Parathyroid adenoma (tissue), 2 donors: ENCODE measurements around the gene ICAM1.
A peak's percentile ranks its signal among the peaks of the same experiment; 100 is the strongest.

Experiments
- H2AFZ ChIP-seq: fragments of 300-600 bp; sonication (generic); one replicate; pipeline ENCODE4 v1.7.0; 2017; ENCODE audit warnings: antibody characterized with exemption, mild to moderate bottlenecking
- H3K27ac ChIP-seq: fragments of 300-600 bp; sonication (generic); one replicate; pipeline ENCODE4 v1.7.0; 2017
- H3K27me3 ChIP-seq: fragments of 300-600 bp; sonication (generic); one replicate; pipeline ENCODE4 v1.7.0; 2017; ENCODE audit warnings: low read length; ENCODE audit not compliant: control insufficient read depth, insufficient read depth
- H3K36me3 ChIP-seq: fragments of 300-600 bp; sonication (generic); one replicate; pipeline ENCODE4 v1.7.0; 2017; ENCODE audit warnings: low read length; ENCODE audit not compliant: control insufficient read depth, insufficient read depth
- H3K4me1 ChIP-seq: fragments of 300-600 bp; sonication (generic); one replicate; pipeline ENCODE4 v1.7.0; 2017; ENCODE audit warnings: control low read depth
- H3K4me2 ChIP-seq: fragments of 300-600 bp; sonication (generic); one replicate; pipeline ENCODE4 v1.7.0; 2017; ENCODE audit warnings: low read length
- H3K4me3 ChIP-seq: fragments of 300-600 bp; sonication (generic); one replicate; pipeline ENCODE4 v1.7.0; 2017; ENCODE audit warnings: low read depth, low read length
- H3K79me2 ChIP-seq: fragments of 300-600 bp; sonication (generic); one replicate; pipeline ENCODE4 v1.7.0; 2017; ENCODE audit warnings: control low read depth
- H3K9ac ChIP-seq: fragments of 300-600 bp; sonication (generic); one replicate; pipeline ENCODE4 v1.7.0; 2017; ENCODE audit warnings: mild to moderate bottlenecking
- H3K9me3 ChIP-seq: fragments of 300-600 bp; sonication (generic); one replicate; pipeline ENCODE4 v1.7.0; 2017; ENCODE audit warnings: low read length; ENCODE audit not compliant: control insufficient read depth
- TF ChIP-seq, protein P1 (sequence below): fragments of 300-600 bp; sonication (generic); IDR thresholded peaks from one replicate; pipeline ENCODE4 v1.7.0; 2017; ENCODE audit warnings: antibody characterized with exemption, mild to moderate bottlenecking
- donor health status: primary hyperparathyroidism.

The ICAM1 gene

DNA sequence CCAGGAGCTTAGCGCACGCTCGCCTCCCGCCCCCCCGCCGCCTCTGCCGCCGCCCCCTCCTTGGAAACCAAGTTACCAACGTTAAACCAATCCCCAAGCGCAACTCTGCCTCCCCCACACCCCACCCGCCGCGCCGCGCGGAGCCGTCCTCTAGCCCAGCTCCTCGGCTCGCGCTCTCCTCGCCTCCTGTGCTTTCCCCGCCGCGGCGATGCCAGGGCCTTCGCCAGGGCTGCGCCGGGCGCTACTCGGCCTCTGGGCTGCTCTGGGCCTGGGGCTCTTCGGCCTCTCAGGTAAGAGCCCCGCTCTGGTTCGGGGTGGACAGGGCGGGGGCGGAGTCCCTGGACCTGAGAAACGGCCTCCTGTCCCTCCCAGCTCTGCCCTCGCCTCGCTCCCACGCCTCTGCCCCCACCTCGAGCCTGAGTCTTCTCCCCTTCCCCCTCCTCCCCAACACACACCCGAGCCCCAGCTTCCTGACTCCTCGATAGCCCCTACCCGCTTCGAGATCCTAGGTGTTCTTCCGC is 19.0 kb downstream of the ICAM1 start, which contains the start of gene ICAM5:
Gene ICAM5 (plus strand): TSS at position 117 of the 521 bp plus-strand sequence. CDS start 92 bp downstream, at position 209.
- Histone ChIP-seq H2AFZ (peak within 1 kb of the TSS; percentile 50), H3K9me3 (no peaks in the 10 kb centered on the region), H3K9ac (no peak within 1 kb of the TSS), H3K4me2 (peak within 1 kb of the TSS; percentile 73), H3K36me3 (no peaks in the 10 kb centered on the region), H3K4me3 (peak within 1 kb of the TSS; percentile 39), H3K27me3 (peaks cover 11% of the 10 kb centered on the region), H3K79me2 (no peaks in the 10 kb centered on the region), H3K4me1 (peaks cover 6% of the 10 kb centered on the region), H3K27ac (no peak within 1 kb of the TSS)
- TF ChIP-seq, protein P1, sequence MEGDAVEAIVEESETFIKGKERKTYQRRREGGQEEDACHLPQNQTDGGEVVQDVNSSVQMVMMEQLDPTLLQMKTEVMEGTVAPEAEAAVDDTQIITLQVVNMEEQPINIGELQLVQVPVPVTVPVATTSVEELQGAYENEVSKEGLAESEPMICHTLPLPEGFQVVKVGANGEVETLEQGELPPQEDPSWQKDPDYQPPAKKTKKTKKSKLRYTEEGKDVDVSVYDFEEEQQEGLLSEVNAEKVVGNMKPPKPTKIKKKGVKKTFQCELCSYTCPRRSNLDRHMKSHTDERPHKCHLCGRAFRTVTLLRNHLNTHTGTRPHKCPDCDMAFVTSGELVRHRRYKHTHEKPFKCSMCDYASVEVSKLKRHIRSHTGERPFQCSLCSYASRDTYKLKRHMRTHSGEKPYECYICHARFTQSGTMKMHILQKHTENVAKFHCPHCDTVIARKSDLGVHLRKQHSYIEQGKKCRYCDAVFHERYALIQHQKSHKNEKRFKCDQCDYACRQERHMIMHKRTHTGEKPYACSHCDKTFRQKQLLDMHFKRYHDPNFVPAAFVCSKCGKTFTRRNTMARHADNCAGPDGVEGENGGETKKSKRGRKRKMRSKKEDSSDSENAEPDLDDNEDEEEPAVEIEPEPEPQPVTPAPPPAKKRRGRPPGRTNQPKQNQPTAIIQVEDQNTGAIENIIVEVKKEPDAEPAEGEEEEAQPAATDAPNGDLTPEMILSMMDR, result no peak

DNA sequence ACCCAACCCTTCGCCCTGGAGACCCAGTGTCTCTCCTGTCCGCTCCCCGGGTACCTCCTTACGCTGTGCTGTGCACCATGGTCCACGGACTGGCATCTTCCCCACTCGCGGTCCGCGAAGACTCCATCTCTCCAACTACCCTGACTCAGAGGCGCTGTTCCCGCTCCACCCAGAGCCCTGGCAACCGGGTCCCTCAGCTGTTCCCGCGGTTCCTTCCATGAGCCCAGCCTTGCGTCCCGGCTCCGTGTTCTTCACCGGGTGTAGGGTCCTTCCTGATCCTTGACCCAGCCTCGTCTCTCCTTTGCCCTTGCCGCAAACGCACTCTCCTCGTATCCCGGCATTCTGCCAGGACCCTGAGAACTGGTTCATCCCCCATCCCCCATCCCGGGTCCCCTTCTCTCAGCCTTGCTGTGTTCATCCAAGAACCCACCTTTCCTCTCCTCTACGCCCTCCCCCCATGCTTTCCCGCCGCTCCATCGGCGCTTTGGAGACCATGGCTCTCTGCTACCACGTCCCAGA is 19.5 kb downstream of the ICAM1 start:
- Histone ChIP-seq H3K27me3 (peaks cover 11% of the 10 kb centered on the region), H3K36me3 (no peaks in the 10 kb centered on the region), H3K79me2 (no peaks in the 10 kb centered on the region), H2AFZ (no peak overlapping the region), H3K4me2 (peak overlapping the region; percentile 73), H3K9ac (no peak overlapping the region), H3K4me1 (peaks cover 8% of the 10 kb centered on the region), H3K4me3 (peak overlapping the region; percentile 39), H3K27ac (no peak overlapping the region), H3K9me3 (no peaks in the 10 kb centered on the region)
- TF ChIP-seq, protein P1, result no peak

DNA sequence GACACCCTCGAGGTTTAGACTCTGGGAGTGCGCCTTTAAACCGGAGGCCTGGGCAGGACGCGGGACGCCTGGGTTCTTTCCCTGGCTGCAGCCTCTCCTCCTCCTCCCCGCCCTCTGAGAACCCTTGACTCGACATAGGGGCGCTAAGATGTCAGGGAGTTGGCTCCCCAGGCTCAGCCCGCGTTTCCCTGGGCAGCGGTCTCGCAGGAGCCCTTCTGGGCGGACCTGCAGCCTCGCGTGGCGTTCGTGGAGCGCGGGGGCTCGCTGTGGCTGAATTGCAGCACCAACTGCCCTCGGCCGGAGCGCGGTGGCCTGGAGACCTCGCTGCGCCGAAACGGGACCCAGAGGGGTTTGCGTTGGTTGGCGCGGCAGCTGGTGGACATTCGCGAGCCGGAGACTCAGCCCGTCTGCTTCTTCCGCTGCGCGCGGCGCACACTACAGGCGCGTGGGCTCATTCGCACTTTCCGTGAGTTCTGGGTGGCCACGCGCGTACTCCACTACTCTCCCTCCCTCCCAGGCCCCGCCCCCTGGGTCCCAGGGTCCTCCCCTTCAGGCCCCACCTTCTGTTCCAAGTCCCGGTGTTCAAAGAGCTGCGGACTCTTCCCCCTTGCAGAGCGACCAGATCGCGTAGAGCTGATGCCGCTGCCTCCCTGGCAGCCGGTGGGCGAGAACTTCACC is 20.1 kb downstream of the ICAM1 start:
- Histone ChIP-seq H3K27ac (no peak overlapping the region), H3K9me3 (no peaks in the 10 kb centered on the region), H3K9ac (no peak overlapping the region), H3K36me3 (no peaks in the 10 kb centered on the region), H3K4me2 (peak overlapping the region; percentile 73), H3K4me1 (peaks cover 12% of the 10 kb centered on the region), H3K27me3 (peaks cover 11% of the 10 kb centered on the region), H3K79me2 (no peaks in the 10 kb centered on the region), H2AFZ (peak overlapping the region; percentile 42), H3K4me3 (peak overlapping the region; percentile 39)
- TF ChIP-seq, protein P1, result no peak

DNA sequence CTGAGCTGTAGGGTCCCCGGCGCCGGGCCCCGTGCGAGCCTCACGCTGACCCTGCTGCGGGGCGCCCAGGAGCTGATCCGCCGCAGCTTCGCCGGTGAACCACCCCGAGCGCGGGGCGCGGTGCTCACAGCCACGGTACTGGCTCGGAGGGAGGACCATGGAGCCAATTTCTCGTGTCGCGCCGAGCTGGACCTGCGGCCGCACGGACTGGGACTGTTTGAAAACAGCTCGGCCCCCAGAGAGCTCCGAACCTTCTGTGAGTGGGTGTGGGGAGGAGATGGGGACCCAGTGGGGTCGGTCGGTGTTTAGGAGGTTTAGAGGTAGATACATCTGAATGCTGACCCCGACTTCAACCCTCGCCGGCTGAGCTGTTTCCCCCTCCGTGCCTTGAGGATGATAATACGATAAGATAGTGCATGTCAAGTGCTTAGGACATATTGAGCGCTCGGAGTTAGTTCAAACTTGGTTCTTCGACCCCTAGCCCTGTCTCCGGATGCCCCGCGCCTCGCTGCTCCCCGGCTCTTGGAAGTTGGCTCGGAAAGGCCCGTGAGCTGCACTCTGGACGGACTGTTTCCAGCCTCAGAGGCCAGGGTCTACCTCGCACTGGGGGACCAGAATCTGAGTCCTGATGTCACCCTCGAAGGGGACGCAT is 20.8 kb downstream of the ICAM1 start:
- Histone ChIP-seq H3K36me3 (no peaks in the 10 kb centered on the region), H3K4me3 (peak overlapping the region; percentile 39), H2AFZ (peak overlapping the region; percentile 42), H3K79me2 (no peaks in the 10 kb centered on the region), H3K27ac (no peak overlapping the region), H3K4me1 (peaks cover 12% of the 10 kb centered on the region), H3K27me3 (peaks cover 11% of the 10 kb centered on the region), H3K4me2 (peak overlapping the region; percentile 73), H3K9me3 (no peaks in the 10 kb centered on the region), H3K9ac (no peak overlapping the region)
- TF ChIP-seq, protein P1, result no peak
